ENCODE measurements around the gene HNRNPA0. TPM values are rescaled to one million over a fixed set of nuclear protein-coding genes. Genes with fewer than 3 reads are reported as not detected.

Gene HNRNPA0
- 10.2 and 13.8 TPM in 2 replicates for total RNA-seq

DNA sequence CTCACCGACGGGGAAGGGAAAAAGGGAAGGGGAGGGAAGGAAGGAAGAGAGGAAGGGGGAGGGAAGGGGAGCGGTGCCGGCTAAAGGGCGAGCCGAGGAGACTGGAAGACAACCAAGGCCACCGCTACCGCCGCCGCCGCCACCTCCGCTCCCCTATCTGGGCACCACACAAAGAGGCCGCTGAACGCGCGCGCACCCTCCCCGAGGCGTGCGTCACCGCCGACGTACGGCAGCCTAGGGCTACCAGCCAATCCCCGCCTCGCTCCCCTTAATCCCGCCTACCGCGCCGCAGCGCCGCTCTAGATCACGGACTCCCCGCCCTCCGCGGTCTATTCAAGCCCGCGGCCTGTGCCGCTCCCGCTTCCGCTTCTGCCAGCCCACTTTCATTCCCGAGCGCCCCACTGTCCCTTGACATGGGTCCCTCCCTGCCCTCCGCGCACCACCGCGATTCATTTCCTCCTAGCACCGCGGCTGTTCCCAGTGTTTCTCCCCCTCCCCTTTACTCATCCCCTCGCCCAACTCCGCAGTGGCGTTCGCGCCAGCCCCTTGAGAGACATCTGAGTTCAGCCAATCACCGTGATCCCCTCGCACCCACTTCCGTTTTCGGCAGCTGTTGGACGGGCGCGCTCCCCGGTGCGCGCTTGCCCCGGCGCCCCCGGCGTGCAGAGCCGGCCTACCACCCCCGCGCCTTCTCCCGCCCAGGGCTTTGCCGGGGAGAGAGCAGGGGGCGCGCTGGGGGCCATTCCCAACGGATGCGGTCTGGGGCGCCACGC is at the start of gene HNRNPA0:
TSS of gene HNRNPA0 (minus strand) at position 176 of the 773 bp plus-strand sequence. CDS start 297 bp downstream, outside the sequence.

GRCh38 chr5:137735555-137736284 is 18.4 kb downstream of the HNRNPA0 start, which contains the start of gene KLHL3:
KLHL3 (minus strand) TSS chr5:137736089; CDS start chr5:137735646, 443 bp downstream.

Other genes with a start within 250 kb of the HNRNPA0 start
- gene KLHL3, start 18.3 kb downstream of the HNRNPA0 start, total RNA-seq = 1.4 and 3.1 TPM in 2 replicates
- gene MYOT, start 113.5 kb upstream of the HNRNPA0 start, total RNA-seq = not detected in 2 replicates
- gene PKD2L2, start 135.1 kb upstream of the HNRNPA0 start, total RNA-seq = 0.18 TPM in 1 of 2 replicates, not detected in the other